ENCODE measurements around the gene SMARCC2.

SMARCC2 gene

DNA sequence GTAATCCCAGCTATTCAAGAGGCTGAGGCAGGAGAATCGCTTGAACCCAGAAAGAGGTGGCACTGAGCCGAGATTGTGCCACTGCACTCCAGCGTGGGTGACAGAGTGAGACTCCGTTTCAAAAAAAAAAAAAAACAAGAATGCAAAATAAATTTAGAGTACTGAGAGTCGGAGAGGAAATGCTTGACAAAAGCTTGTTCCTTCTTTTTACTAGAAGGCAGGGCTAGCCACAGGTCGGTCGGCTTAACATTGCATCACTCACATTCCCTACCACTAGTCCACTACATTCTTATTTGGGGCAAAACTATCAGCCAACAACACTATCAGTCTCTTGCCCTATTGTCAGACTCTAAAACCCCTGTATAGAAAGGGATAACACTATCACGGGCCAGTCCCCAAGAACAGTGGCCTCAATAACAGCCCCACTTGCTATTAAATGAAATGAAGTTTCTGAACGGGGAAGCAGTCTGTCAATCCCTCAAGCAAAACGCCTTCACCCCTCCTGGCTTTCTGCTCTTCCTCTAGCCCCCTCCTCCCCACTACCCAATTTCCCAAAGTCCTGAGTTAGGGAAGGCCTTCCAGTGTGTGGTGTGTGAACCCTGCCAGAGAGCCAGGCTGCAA, 31.4 kb upstream of the SMARCC2 start:
- TF ChIP-seq EP300 (IDR thresholded peaks at IDR 0.05; ENCODE audit: borderline replicate concordance) (no peak), CEBPB (IDR thresholded peaks at IDR 0.05) (peak; percentile 70), TAF1 (IDR thresholded peaks at IDR 0.05; ENCODE audit: low read depth) (peak; percentile 50; the same call in 1 of the 2 replicates)
- TF ChIP-seq, protein P1, sequence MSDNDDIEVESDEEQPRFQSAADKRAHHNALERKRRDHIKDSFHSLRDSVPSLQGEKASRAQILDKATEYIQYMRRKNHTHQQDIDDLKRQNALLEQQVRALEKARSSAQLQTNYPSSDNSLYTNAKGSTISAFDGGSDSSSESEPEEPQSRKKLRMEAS (IDR thresholded peaks at IDR 0.05), result no peak

DNA sequence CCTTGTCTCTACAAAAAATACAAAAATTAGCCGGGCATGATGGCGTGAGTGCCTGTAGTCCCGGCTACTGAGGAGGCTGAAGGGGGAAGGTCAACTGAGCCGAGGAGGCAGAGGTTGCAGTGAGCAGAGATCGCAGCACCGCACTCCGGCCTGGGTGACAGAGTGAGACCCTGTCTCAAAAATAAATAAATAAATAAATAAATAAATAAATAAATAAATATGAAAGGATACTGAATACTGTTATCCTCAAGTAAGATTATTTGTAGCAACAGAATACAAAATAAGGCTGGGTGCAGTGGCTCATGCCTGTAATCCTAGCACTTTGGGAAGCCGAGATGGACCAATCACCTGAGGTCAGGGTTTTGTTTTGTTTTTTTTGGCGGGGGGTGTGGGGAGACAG, 30.6 kb upstream of the SMARCC2 start:
- TF ChIP-seq FOXM1 (IDR thresholded peaks at IDR 0.05; ENCODE audit: borderline replicate concordance, low read depth), result no peak
- TF ChIP-seq CREB1 (IDR thresholded peaks at IDR 0.05; ENCODE audit: low read depth), result no peak
- TF ChIP-seq CEBPB (IDR thresholded peaks at IDR 0.05), result no peak
- TF ChIP-seq, protein P1 (IDR thresholded peaks at IDR 0.05), result no peak
- TF ChIP-seq EGR1 (IDR thresholded peaks at IDR 0.05), result no peak
- TF ChIP-seq, protein P2, sequence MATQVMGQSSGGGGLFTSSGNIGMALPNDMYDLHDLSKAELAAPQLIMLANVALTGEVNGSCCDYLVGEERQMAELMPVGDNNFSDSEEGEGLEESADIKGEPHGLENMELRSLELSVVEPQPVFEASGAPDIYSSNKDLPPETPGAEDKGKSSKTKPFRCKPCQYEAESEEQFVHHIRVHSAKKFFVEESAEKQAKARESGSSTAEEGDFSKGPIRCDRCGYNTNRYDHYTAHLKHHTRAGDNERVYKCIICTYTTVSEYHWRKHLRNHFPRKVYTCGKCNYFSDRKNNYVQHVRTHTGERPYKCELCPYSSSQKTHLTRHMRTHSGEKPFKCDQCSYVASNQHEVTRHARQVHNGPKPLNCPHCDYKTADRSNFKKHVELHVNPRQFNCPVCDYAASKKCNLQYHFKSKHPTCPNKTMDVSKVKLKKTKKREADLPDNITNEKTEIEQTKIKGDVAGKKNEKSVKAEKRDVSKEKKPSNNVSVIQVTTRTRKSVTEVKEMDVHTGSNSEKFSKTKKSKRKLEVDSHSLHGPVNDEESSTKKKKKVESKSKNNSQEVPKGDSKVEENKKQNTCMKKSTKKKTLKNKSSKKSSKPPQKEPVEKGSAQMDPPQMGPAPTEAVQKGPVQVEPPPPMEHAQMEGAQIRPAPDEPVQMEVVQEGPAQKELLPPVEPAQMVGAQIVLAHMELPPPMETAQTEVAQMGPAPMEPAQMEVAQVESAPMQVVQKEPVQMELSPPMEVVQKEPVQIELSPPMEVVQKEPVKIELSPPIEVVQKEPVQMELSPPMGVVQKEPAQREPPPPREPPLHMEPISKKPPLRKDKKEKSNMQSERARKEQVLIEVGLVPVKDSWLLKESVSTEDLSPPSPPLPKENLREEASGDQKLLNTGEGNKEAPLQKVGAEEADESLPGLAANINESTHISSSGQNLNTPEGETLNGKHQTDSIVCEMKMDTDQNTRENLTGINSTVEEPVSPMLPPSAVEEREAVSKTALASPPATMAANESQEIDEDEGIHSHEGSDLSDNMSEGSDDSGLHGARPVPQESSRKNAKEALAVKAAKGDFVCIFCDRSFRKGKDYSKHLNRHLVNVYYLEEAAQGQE (IDR thresholded peaks at IDR 0.05; ENCODE audit: low read depth), result no peak
- TF ChIP-seq ZBTB7A (IDR thresholded peaks at IDR 0.05; ENCODE audit: low read depth), result no peak
- TF ChIP-seq TCF12 (IDR thresholded peaks at IDR 0.05; ENCODE audit: low read depth), result no peak
- TF ChIP-seq EP300 (IDR thresholded peaks at IDR 0.05; ENCODE audit: borderline replicate concordance), result no peak
- TF ChIP-seq RAD21 (IDR thresholded peaks at IDR 0.05; ENCODE audit: low read depth), result no peak
- TF ChIP-seq YY1 (IDR thresholded peaks at IDR 0.05; ENCODE audit: low read depth), result no peak
- TF ChIP-seq, protein P3, sequence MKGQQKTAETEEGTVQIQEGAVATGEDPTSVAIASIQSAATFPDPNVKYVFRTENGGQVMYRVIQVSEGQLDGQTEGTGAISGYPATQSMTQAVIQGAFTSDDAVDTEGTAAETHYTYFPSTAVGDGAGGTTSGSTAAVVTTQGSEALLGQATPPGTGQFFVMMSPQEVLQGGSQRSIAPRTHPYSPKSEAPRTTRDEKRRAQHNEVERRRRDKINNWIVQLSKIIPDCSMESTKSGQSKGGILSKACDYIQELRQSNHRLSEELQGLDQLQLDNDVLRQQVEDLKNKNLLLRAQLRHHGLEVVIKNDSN (IDR thresholded peaks at IDR 0.05), result no peak
- no peak for TF ChIP-seq TEAD4 (IDR thresholded peaks at IDR 0.05)
- TF ChIP-seq NFIC (IDR thresholded peaks at IDR 0.05), result no peak
- TF ChIP-seq TAF1 (IDR thresholded peaks at IDR 0.05; ENCODE audit: low read depth), result no peak

DNA sequence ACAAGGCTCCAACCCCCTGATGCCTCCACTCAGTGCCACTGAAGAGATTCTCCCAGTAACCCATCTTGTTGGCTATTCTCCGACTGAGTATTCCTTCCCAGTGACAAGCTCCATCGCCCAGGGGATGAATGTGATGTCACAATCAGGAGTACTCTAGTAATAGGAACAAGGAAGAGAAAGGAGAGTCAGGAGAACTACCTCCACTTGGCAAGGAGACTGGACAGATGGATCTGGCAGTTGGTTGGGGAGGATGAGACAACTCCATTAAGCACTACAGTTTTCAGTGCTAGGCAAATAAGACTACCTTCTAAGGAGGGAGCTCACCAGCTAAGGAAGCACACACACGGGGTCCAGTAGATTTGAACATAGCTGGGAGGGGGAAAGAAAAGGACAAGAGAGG, 27.2 kb upstream of the SMARCC2 start:
- no peak for TF ChIP-seq ZBTB7A (IDR thresholded peaks at IDR 0.05; ENCODE audit: low read depth)
- no peak for TF ChIP-seq FOXM1 (IDR thresholded peaks at IDR 0.05; ENCODE audit: borderline replicate concordance, low read depth)
- no peak for TF ChIP-seq RAD21 (IDR thresholded peaks at IDR 0.05; ENCODE audit: low read depth)
- TF ChIP-seq TCF12 (IDR thresholded peaks at IDR 0.05; ENCODE audit: low read depth), result no peak
- TF ChIP-seq YY1 (IDR thresholded peaks at IDR 0.05; ENCODE audit: low read depth), result no peak
- no peak for TF ChIP-seq EGR1 (IDR thresholded peaks at IDR 0.05)
- TF ChIP-seq, protein P2 (IDR thresholded peaks at IDR 0.05; ENCODE audit: low read depth), result no peak
- no peak for TF ChIP-seq TEAD4 (IDR thresholded peaks at IDR 0.05)
- TF ChIP-seq CREB1 (IDR thresholded peaks at IDR 0.05; ENCODE audit: low read depth), result no peak
- TF ChIP-seq TAF1 (IDR thresholded peaks at IDR 0.05; ENCODE audit: low read depth), result no peak
- TF ChIP-seq CEBPB (IDR thresholded peaks at IDR 0.05), result no peak
- TF ChIP-seq, protein P1 (IDR thresholded peaks at IDR 0.05), result no peak

DNA sequence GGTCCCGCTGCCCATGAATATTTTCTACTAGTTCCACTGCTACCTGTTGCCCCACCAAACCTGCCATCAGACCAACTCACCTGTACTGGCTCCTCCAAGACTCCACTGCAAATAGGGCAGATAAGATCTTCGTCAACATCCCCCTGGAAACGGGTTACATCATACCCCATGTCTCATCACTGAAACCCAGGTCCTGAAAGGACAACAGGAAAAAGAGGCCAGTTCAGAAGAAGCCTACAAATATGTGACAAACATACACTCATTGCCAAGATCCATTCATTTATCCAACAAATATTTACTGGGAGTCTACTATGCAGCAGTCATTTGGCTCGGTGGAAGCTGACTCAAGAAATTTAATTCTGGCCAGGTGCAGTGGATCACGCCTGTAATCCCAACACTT, 24.6 kb upstream of the SMARCC2 start:
- TF ChIP-seq CREB1 (IDR thresholded peaks at IDR 0.05; ENCODE audit: low read depth) (no peak), TCF12 (IDR thresholded peaks at IDR 0.05; ENCODE audit: low read depth) (no peak), FOXM1 (IDR thresholded peaks at IDR 0.05; ENCODE audit: borderline replicate concordance, low read depth) (no peak), CEBPB (IDR thresholded peaks at IDR 0.05) (no peak), RAD21 (IDR thresholded peaks at IDR 0.05; ENCODE audit: low read depth) (no peak), ZBTB7A (IDR thresholded peaks at IDR 0.05; ENCODE audit: low read depth) (no peak), TEAD4 (IDR thresholded peaks at IDR 0.05) (no peak), YY1 (IDR thresholded peaks at IDR 0.05; ENCODE audit: low read depth) (no peak)
- TF ChIP-seq, protein P3 (IDR thresholded peaks at IDR 0.05), result no peak

DNA sequence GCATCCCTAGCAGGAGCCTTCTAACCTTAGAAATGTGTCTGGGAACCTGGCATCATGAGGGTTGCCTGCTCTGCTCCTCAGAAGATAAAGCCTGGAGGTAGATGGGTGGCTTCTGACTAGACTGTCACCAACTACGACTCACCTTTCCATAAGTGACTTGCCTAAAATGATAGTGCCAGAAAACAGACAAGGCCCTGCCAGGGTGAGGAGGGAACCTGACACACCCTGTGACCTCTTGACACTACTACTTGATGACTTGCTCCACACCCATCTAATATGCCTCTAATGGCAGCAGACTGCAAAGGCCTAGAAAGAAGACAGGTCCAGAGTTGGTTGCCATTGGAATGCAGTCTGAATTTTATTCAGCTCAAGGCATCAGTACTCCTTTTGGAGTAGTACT, 23.1 kb upstream of the SMARCC2 start:
- TF ChIP-seq ZBTB7A (IDR thresholded peaks at IDR 0.05; ENCODE audit: low read depth) (no peak), YY1 (IDR thresholded peaks at IDR 0.05; ENCODE audit: low read depth) (no peak), TAF1 (IDR thresholded peaks at IDR 0.05; ENCODE audit: low read depth) (no peak), EGR1 (IDR thresholded peaks at IDR 0.05) (no peak), FOXM1 (IDR thresholded peaks at IDR 0.05; ENCODE audit: borderline replicate concordance, low read depth) (no peak), EP300 (IDR thresholded peaks at IDR 0.05; ENCODE audit: borderline replicate concordance) (no peak), CEBPB (IDR thresholded peaks at IDR 0.05) (no peak), NFIC (IDR thresholded peaks at IDR 0.05) (no peak), TEAD4 (IDR thresholded peaks at IDR 0.05) (no peak), CREB1 (IDR thresholded peaks at IDR 0.05; ENCODE audit: low read depth) (no peak), RAD21 (IDR thresholded peaks at IDR 0.05; ENCODE audit: low read depth) (no peak), TCF12 (IDR thresholded peaks at IDR 0.05; ENCODE audit: low read depth) (no peak)
- TF ChIP-seq, protein P3 (IDR thresholded peaks at IDR 0.05), result no peak
- TF ChIP-seq, protein P2 (IDR thresholded peaks at IDR 0.05; ENCODE audit: low read depth), result no peak
- TF ChIP-seq, protein P1 (IDR thresholded peaks at IDR 0.05), result no peak
